Fibroblast of the aortic adventitia (primary cell): Measurements from ENCODE around the gene DAB2IP. TPM values are rescaled to one million over a fixed set of nuclear protein-coding genes. Genes with fewer than 3 reads are reported as not detected.
"Not testable (repeated sequence)": the region's sequence is repeated elsewhere in the genome, so short reads cannot be mapped to it uniquely, and the experiment has no call there.

ENCODE experiments used
- DNase-seq: peaks from one replicate; pipeline ENCODE4 v3.0.0-alpha.2; 2010; ENCODE audit warnings: low read depth
- H3K4me3 ChIP-seq: 2 replicates; pipeline ENCODE4 v1.5.1; 2011; ENCODE audit warnings: low read depth, mild to moderate bottlenecking, control low read depth, low read length, moderate library complexity
- total RNA-seq: library from RNA; depleted of rRNA; stranded (reverse); fragments of >200 nt; gene quantifications from 2 replicates; pipeline ENCODE4 v1.2.3, GENCODE V29; 2012; ENCODE audit warnings: low replicate concordance
- TF ChIP-seq, protein P1 (sequence below): IDR thresholded peaks from 2 replicates; pipeline ENCODE4 v1.5.1; 2011; ENCODE audit warnings: mild to moderate bottlenecking, low read length, control low read depth, inconsistent platforms; ENCODE audit not compliant: insufficient read depth

DAB2IP gene
- total RNA-seq, 1 donor, result 17.4 TPM

DNA sequence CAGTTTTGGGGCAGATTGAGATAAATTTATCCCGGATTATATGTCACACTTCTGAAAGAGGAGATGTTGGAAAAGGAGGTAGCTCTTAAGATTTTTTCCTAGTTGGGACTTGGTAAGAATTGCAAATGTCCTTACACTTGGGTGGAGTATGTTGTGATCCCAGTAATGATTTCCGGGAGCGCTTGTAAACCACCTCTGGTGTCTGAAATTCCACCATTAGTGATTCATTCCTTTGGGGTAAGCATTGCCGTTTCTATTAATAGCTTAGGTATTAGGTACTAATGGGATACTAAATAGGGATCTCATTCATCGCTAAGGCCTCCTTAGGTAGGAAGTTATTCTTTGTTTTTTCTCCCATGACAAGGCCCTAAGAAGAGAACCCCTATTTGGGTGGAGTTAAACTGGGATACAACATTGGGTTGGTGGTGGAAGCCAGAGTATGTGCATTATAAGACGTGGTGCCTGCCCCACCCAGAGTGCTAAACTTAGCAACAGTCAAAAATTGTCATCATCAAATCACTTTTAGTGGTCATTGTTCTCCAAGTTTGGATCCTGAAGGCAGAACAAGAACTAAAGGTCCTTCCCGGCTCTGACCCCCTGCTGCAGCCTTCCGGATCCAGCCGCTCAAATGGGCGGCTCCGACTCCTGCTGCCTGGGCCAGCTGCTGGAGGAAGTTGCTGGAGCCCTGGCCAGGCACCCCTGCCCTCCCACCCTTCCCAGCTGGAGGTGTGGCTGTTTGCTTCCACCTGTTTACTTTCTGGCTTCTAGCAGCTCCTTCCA lies 31.7 kb upstream of the DAB2IP start:
- H3K4me3 ChIP-seq, result no peak overlapping the region
- TF ChIP-seq, protein P1, sequence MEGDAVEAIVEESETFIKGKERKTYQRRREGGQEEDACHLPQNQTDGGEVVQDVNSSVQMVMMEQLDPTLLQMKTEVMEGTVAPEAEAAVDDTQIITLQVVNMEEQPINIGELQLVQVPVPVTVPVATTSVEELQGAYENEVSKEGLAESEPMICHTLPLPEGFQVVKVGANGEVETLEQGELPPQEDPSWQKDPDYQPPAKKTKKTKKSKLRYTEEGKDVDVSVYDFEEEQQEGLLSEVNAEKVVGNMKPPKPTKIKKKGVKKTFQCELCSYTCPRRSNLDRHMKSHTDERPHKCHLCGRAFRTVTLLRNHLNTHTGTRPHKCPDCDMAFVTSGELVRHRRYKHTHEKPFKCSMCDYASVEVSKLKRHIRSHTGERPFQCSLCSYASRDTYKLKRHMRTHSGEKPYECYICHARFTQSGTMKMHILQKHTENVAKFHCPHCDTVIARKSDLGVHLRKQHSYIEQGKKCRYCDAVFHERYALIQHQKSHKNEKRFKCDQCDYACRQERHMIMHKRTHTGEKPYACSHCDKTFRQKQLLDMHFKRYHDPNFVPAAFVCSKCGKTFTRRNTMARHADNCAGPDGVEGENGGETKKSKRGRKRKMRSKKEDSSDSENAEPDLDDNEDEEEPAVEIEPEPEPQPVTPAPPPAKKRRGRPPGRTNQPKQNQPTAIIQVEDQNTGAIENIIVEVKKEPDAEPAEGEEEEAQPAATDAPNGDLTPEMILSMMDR, result no peak
- DNase-seq, result no peak

DNA sequence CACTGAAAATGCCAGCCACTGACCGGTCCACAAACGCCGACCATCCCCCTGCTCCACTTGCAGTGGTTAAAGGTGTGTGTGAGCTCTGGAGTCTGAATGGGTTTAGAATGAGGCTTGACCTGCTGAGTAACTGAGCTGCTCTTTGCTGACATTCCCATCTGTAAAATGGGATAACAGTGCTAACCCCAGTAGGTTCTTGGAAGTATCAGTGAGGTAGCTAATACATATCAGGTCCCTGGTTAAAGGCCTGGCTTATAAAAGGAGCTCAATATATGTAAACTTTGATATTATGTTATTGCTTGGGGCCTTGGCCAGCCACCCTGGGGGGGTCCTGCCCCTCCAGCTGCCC lies 31.1 kb upstream of the DAB2IP start:
- DNase-seq, result no peak
- TF ChIP-seq, protein P1, result no peak

DNA sequence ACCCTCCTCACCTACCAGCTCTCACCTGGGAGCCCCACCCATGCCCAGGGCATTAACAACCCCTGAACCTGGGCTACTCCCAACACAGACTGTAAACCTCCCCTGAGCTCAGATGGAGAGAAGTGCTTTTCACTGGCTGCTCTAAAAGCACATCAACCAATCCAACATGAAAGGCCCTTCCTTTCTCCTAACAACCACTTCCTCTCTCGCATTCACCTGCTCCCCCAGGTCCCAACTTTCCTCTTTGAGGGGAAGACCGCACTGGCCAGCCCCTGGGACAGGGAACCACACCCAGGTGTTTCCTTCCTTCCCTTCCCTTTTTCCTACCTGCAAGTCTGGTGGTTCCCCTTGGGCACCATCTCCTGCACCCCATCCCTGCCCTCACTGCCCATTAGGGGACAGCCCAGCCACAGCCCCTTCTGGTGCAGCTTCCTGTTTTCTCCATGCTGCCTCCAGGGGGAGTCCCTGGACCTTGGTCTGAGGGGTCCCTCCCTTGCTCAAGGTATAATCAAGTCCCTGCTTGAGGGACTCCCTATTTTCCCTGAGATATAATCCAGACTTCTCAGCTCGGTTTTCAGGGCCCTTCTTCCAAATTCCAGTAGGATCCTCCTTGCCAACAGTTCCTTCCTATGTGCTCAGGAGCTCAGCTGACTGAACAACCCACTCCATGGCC lies 30.5 kb upstream of the DAB2IP start:
- TF ChIP-seq, protein P1, result peak; percentile 56

More for the DNA sequence above, 31.1 kb upstream of the DAB2IP start:
- no peak overlapping the region for H3K4me3 ChIP-seq

DNA sequence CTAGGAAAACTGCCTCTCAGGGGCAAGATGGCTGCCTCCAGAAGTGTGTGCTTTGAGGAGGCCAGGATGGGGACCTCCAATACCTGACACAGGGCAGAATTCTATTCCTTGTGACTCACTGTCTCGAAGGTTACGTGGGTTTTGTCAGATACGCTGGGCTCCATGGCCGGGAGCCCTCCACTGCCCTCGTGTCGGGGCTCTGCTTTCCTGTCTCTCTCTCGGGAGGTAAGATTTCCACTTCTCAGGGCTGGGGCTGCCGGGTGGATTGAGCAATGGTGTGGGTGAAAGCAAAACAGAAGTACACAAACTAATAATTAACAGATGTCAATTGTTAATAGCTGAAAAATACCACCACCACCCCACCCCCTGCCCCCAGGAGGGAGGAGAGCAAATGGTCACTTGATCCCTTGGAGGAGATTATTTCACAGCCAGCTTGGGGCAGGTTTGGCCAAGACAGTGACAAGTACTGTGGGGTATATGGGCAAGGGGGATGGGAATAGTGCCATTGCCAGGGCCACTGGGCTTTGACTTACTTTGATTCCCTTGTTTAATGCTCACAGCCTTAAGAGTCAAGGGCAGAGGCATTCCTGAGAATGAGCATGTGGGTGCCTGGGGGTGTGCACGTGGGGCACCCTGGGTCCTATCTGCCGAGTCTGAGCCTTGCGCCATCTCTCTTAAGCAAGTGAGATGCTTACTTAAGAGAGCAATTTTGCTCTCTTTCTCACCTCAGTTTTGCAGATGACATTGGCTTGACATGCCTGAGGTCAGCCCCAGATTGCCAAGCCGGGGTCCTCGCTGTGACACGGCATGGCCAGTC lies 28.8 kb upstream of the DAB2IP start:
- TF ChIP-seq, protein P1, result no peak
- H3K4me3 ChIP-seq, result no peak overlapping the region
- no peak for DNase-seq

More for the DNA sequence above, 30.5 kb upstream of the DAB2IP start:
- H3K4me3 ChIP-seq, result no peak overlapping the region
- no peak for DNase-seq

DNA sequence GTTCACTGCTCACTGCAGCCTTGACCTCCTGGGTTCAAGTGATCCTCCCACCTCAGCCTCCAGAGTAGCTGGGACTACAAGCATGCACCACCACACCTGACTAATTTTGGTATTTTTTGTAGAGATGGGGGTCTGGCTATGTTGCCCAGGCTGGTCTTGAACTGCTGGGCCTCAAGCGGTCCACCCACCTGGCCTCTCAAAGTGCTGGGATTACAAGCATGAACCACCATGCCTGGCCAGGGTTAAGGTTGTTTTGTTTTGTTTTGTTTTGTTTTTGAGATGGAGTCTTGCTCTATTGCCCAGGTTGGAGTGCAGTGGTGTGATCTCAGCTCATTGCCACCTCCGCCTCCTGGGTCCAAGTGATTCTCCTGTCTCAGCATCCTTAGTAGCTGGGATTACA lies 28.0 kb upstream of the DAB2IP start:
- H3K4me3 ChIP-seq, DNase-seq: not testable (repeated sequence)

DNA sequence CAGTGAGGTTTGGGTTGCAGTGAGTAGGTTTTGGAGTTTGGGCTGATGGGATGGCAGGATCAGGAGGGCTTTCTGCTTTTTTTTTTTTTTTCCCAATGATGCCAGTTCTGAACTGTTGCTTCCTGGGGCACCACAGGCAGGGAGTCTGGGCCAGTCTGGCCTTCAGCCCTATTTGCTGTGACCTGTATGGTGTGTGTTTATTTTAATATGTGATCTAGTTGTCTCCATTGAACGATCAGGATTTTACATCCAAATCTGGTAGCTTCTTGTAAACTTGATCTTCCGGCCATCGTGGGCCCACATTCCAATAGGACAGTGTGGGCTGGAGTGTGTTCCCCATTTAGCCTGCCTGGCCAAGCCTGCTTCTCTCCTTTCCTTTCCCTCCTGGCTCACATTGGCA lies 25.8 kb upstream of the DAB2IP start:
- H3K4me3 ChIP-seq, result no peak overlapping the region
- TF ChIP-seq, protein P1, result no peak
- DNase-seq, result no peak

DNA sequence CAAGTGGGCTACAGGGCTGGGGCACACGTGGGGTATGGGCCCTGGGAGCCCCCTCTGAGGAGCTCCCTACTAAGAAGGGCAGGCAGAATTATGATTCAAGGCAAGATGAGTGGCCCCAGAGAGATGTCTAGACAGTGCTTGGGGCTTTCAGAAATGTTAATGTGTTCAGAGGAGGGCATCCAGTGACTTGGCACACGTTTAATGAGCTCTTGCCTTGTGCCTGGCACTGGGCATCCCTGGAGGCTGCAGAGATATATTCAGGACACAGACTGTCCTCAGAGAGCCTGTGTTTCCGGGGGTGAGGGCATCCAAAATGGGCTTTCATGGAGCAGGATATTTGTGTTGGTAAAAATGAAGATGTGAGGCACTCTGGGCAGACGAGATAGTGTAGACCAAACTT lies 25.4 kb upstream of the DAB2IP start:
- H3K4me3 ChIP-seq, result no peak overlapping the region
- no peak for DNase-seq
- TF ChIP-seq, protein P1, result no peak
